Transverse colon (tissue), 3 donors: ENCODE data around the gene ELP4.

Experiments used
- POLR2A ChIP-seq: fragments of 450-650 bp; IDR thresholded peaks from one replicate; pipeline ENCODE4 v1.6.1; 2016; ENCODE audit warnings: antibody characterized with exemption, mild to moderate bottlenecking, moderate library complexity
- TF ChIP-seq, protein P1 (sequence below), 5 experiments: fragments of 200-600 bp in 3 of 5; fragments of 450-650 bp in 2 of 5; sonication (generic) in 3 of 5; IDR thresholded peaks; 1 replicate in 2 of 5; 2 replicates in 3 of 5; pipeline ENCODE4 v1.5.1; 2016 to 2017; ENCODE audit warnings: antibody characterized with exemption in 5 of 5, inconsistent platforms in 3 of 5, mild to moderate bottlenecking in 2 of 5, moderate library complexity in 1 of 5

DNA sequence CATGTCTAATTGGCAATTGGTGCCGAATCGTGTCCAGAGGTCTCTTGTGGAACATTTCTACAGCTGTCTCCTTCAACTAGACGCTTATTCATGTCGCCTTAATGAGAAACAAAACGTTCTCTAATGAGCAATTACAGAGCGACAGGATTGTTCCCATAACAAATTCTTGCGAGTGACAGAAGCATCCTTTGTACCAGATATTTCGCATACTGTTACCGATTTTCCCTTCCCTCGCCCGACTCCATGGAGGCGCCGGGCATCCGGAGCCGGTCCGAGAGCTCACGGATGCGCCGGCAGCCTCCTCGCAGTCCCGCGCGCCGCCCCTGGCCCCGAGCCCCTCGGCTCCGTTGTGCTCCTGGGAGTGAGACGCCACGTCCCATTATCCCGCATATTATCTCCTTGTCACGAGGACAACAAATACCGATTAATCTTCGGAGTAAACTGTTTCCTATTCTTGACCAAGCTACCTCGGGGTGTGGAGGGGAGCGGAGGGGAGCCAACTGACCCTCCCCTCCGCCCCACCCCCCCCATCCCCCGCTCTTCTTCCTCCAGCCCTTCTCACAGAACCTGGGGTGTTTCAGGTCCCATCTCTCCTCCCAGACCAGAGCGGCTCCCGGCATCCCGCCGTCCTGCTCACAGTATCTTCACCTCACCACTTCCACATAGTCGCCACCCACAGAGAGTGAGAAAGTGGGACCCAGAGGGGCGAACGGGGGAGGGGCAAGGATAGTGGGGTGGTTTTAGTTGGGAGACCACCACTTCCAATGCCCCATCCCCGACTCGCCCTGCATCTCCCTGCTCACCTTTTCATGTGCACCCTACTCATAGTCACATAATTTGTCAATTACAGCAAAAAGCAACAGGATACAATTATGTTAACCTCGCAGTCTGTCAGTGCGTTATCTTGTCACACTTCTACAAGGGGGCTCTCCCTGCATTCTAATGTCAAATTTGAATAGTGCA is 290.1 kb downstream of the ELP4 start:
- TF ChIP-seq, protein P1, sequence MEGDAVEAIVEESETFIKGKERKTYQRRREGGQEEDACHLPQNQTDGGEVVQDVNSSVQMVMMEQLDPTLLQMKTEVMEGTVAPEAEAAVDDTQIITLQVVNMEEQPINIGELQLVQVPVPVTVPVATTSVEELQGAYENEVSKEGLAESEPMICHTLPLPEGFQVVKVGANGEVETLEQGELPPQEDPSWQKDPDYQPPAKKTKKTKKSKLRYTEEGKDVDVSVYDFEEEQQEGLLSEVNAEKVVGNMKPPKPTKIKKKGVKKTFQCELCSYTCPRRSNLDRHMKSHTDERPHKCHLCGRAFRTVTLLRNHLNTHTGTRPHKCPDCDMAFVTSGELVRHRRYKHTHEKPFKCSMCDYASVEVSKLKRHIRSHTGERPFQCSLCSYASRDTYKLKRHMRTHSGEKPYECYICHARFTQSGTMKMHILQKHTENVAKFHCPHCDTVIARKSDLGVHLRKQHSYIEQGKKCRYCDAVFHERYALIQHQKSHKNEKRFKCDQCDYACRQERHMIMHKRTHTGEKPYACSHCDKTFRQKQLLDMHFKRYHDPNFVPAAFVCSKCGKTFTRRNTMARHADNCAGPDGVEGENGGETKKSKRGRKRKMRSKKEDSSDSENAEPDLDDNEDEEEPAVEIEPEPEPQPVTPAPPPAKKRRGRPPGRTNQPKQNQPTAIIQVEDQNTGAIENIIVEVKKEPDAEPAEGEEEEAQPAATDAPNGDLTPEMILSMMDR (IDR thresholded peaks at IDR 0.05): no peak
- no peak for TF ChIP-seq POLR2A
